Measurements from ENCODE around the gene TSNAXIP1.

Gene TSNAXIP1

DNA sequence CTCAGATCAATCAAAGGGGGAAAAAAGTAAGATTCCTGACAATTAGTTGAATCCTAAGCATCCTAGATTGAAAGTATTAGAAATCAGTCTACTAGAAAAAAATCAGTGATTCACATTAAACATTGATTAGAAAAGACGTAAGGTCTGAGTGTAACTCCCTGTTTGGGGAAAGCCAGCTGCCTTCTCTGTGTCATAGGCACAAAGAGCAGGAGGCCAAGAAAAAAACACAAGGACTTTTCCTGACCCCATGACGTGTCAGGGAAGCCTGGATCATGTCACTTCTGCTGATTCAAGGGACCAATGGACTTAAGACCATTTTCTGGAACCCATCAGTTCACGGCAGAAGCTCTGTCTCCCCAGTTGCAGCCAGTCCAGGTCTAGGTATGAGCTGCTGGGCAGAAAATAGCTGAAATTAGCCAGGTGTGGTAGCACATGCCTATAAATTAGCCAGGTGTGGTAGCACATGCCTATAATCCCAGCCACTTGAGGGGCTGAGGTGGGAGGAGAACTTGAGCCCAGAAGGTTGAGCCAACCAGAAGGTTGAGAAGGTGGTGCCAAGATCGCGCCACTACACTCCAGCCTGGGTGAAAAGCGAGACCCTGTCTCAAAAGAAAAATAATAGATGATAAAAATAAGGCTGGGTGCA is 36.2 kb upstream of the TSNAXIP1 start:
- H3K27ac ChIP-seq = no peak overlapping the region
- intact Hi-C loops (cut with DNase I; ENCODE audit: low total_unique reads) = loop anchor here (2.0 kb wide), 1 partner anchor 24 kb away; no protein-coding TSS in a partner anchor
- no peak for DNase-seq

DNA sequence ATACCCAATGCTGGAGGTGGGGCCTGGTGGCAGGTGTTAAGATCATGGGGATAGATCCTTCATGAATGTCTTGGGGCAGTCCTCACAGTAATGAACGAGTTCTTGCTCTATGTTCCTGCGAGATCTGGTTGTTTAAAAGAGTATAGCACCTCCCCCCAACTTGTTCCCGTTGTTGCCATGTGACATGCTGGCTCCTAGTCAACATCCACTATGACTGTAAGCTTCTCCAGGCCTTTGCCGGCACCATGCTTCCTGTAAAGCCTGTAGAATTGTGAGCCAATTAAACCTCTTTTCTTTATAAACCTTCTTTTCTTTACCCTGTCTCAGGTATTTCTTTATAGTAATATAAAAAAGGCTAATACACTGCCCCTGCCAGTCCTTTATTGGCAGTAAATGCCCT is 33.6 kb upstream of the TSNAXIP1 start:
- peaks cover 12 to 18% (median 15%) of the 10 kb centered on the region in 3 donors for H3K36me3 ChIP-seq
- intact Hi-C loops (cut with DNase I; ENCODE audit: low total_unique reads) = no loop called here
- no peak overlapping the region for H3K27ac ChIP-seq
- peak in 1 of 2 donors; percentile 54 for DNase-seq
- TF ChIP-seq, protein P1, sequence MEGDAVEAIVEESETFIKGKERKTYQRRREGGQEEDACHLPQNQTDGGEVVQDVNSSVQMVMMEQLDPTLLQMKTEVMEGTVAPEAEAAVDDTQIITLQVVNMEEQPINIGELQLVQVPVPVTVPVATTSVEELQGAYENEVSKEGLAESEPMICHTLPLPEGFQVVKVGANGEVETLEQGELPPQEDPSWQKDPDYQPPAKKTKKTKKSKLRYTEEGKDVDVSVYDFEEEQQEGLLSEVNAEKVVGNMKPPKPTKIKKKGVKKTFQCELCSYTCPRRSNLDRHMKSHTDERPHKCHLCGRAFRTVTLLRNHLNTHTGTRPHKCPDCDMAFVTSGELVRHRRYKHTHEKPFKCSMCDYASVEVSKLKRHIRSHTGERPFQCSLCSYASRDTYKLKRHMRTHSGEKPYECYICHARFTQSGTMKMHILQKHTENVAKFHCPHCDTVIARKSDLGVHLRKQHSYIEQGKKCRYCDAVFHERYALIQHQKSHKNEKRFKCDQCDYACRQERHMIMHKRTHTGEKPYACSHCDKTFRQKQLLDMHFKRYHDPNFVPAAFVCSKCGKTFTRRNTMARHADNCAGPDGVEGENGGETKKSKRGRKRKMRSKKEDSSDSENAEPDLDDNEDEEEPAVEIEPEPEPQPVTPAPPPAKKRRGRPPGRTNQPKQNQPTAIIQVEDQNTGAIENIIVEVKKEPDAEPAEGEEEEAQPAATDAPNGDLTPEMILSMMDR (IDR thresholded peaks at IDR 0.05) = no peak
- peaks cover 0 to 18% (median 13%) of the 10 kb centered on the region in 4 donors for H3K4me1 ChIP-seq
- no peaks in the 10 kb centered on the region for H3K9me3 ChIP-seq
- no peaks in the 10 kb centered on the region for H3K27me3 ChIP-seq
- no peak overlapping the region for H3K4me3 ChIP-seq

More for the DNA sequence above, 36.2 kb upstream of the TSNAXIP1 start:
- H3K9me3 ChIP-seq = no peaks in the 10 kb centered on the region
- no peaks in the 10 kb centered on the region for H3K27me3 ChIP-seq
- TF ChIP-seq, protein P1 (IDR thresholded peaks at IDR 0.05) = no peak
- H3K36me3 ChIP-seq = peaks cover 12 to 33% (median 15%) of the 10 kb centered on the region in 3 donors
- peaks cover 0 to 18% (median 13%) of the 10 kb centered on the region in 4 donors for H3K4me1 ChIP-seq
- H3K4me3 ChIP-seq = no peak overlapping the region

DNA sequence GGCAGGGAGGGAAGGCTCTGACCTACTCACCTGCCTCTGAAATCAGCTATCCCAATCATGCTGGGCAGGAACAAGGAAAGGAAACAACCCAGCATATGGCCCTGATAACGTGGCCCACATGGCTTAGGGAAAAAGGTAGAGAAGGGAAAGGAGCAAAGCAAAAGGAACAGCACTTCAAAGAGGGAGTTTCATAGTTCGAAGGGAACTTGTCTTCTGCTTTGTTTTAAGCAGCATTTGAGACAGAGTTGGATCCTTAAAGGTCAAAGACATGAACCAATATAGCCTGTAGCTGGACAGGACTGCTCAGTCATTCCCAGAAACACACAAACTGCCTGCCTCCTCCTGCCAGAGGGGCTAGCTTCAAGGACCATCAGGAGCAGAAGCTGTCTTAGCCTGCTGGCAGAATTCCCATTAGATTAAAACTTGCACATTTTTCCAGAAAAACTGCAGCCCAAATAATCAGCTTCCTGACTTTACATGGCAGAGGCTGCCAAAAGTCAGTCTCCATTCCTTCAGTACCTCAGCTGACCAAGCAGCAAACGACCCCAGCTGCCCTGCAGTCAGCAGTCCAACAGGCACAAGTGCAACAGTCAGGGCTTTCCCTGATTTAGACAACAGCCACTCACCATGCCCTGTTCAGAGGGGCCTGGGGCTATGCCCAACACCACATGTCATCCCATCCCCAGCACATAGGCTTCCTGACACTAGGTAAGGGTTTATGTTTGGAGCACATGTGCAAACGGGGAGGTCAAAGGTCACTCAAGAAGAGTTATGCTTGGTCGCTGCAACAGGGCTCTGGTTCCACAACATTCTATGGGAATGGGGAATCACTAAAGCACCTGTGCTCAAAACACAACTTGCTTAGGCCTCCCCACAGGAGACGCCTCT is 32.9 kb upstream of the TSNAXIP1 start:
- Histone ChIP-seq H3K4me3 (no peak overlapping the region), H3K27ac (no peak overlapping the region), H3K27me3 (no peaks in the 10 kb centered on the region), H3K9me3 (no peaks in the 10 kb centered on the region), H3K4me1 (peaks cover 0 to 18% (median 13%) of the 10 kb centered on the region in 4 donors), H3K36me3 (peaks cover 12 to 18% (median 15%) of the 10 kb centered on the region in 3 donors)
- DNase-seq = no peak
- TF ChIP-seq, protein P1 (IDR thresholded peaks at IDR 0.05) = no peak
- intact Hi-C loops (cut with DNase I; ENCODE audit: low total_unique reads) = no loop called here

DNA sequence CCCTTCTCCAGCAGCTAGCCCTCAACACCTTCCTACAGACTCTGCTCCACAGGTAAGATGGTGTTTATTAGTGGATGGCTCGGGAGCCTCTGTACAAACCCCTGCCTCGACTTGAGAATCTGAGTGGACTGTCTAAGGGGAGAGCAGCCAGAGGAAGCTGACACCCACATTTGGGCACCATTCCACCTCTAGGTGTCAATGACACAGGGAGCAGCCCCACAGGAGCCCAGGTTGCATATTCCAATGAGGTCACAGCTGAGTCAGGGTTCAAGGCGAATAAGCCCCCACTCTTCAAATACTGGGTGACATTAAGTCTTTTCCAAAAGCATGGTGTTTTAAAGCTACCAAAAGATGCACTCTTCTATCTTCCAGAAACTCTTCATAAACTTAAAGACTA is 32.2 kb upstream of the TSNAXIP1 start:
- intact Hi-C loops (cut with DNase I; ENCODE audit: low total_unique reads) = no loop called here
- Histone ChIP-seq H3K4me3 (no peak overlapping the region), H3K9me3 (no peaks in the 10 kb centered on the region), H3K27ac (no peak overlapping the region), H3K27me3 (no peaks in the 10 kb centered on the region), H3K36me3 (peaks cover 12 to 18% (median 15%) of the 10 kb centered on the region in 3 donors), H3K4me1 (peaks cover 0 to 18% (median 14%) of the 10 kb centered on the region in 4 donors)
- TF ChIP-seq, protein P1 (IDR thresholded peaks at IDR 0.05) = no peak
- no peak for DNase-seq

DNA sequence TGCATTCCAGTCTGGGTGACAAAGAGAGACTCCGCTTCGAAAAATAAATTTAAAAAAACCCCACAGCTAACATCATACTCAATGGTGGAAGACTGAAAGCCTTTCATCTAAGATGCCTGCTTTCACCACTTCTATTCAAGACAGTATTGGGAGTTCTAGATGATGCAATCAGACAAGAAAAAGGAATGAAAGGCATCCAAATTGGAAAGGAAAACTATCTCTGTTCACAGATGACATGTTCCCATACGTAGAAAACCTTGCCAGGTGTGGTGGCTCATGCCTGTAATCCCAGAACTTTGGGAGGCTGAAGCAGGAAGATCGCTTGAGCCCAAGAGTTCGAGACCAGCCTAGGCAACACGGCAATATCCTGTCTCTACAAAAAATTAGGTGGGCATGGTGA is 31.4 kb upstream of the TSNAXIP1 start:
- Histone ChIP-seq H3K9me3 (no peaks in the 10 kb centered on the region), H3K27ac (no peak overlapping the region), H3K4me1 (peaks cover 0 to 20% (median 15%) of the 10 kb centered on the region in 4 donors), H3K36me3 (peaks cover 7 to 19% (median 11%) of the 10 kb centered on the region in 3 donors), H3K4me3 (no peak overlapping the region), H3K27me3 (no peaks in the 10 kb centered on the region)
- intact Hi-C loops (cut with DNase I; ENCODE audit: low total_unique reads) = no loop called here
- TF ChIP-seq, protein P1 (IDR thresholded peaks at IDR 0.05) = no peak
- no peak for DNase-seq
